ENCODE data around the gene CDK5RAP3. TPM values are rescaled to one million over a fixed set of nuclear protein-coding genes. Genes with fewer than 3 reads are reported as not detected.
A peak's percentile ranks its signal among the peaks of the same experiment; 100 is the strongest.

CDK5RAP3 gene
- total RNA-seq, 1 donor from 2014 or later = 301 TPM

- H3K27ac Mint-ChIP-seq (ENCODE audit: unreplicated experiment) = peak overlapping the region; percentile 62
- no peaks in the 10 kb centered on the region for H3K27me3 Mint-ChIP-seq (ENCODE audit: low read depth)
- H3K36me3 Mint-ChIP-seq (ENCODE audit: low read depth) = peaks cover 45% of the 10 kb centered on the region
- no peak for DNase-seq (ENCODE audit: low read depth, low spot score)
- peaks cover 62% of the 10 kb centered on the region for H3K4me1 Mint-ChIP-seq
- H3K9me3 Mint-ChIP-seq = no peaks in the 10 kb centered on the region
- no peak overlapping the region for H3K4me3 Mint-ChIP-seq
- TF ChIP-seq, protein P1, sequence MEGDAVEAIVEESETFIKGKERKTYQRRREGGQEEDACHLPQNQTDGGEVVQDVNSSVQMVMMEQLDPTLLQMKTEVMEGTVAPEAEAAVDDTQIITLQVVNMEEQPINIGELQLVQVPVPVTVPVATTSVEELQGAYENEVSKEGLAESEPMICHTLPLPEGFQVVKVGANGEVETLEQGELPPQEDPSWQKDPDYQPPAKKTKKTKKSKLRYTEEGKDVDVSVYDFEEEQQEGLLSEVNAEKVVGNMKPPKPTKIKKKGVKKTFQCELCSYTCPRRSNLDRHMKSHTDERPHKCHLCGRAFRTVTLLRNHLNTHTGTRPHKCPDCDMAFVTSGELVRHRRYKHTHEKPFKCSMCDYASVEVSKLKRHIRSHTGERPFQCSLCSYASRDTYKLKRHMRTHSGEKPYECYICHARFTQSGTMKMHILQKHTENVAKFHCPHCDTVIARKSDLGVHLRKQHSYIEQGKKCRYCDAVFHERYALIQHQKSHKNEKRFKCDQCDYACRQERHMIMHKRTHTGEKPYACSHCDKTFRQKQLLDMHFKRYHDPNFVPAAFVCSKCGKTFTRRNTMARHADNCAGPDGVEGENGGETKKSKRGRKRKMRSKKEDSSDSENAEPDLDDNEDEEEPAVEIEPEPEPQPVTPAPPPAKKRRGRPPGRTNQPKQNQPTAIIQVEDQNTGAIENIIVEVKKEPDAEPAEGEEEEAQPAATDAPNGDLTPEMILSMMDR (conservative IDR thresholded peaks at IDR 0.05) = no peak
Measured at GRCh38 chr17:47981462-47981861, 10.5 kb downstream of the CDK5RAP3 start.

DNA sequence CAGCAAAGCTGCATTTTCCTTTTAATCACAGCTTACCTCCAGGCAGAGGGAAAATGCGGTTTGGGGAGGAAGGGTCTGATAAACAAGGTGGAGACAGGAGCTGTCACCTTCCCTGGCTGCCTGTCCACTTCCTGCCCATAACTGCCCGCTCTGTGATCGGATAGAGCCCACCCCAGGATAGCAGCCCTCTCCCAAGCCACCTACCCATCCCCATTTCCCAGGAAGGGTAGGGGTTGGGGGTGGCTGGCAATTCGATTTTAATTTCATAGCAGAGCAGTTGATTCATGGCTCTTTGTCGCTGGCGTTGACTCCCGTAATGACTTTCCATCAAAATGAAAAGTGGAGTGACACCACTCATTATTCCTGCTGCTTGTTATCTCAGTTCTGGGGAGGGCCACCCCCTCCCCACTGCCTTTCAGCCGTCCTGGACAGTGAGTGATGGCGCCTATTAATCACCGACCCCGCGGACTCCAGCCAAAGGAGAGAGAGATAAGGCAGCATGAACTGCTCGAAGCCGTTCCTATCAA is 11.2 kb downstream of the CDK5RAP3 start:
- peak overlapping the region; percentile 24 for H3K4me3 Mint-ChIP-seq
- H3K4me1 Mint-ChIP-seq = peaks cover 69% of the 10 kb centered on the region
- TF ChIP-seq, protein P1 (conservative IDR thresholded peaks at IDR 0.05) = no peak
- no peaks in the 10 kb centered on the region for H3K9me3 Mint-ChIP-seq
- H3K27ac Mint-ChIP-seq (ENCODE audit: unreplicated experiment) = no peak overlapping the region
- H3K27me3 Mint-ChIP-seq (ENCODE audit: low read depth) = no peaks in the 10 kb centered on the region
- DNase-seq (ENCODE audit: low read depth, low spot score) = no peak
- peaks cover 49% of the 10 kb centered on the region for H3K36me3 Mint-ChIP-seq (ENCODE audit: low read depth)

DNA sequence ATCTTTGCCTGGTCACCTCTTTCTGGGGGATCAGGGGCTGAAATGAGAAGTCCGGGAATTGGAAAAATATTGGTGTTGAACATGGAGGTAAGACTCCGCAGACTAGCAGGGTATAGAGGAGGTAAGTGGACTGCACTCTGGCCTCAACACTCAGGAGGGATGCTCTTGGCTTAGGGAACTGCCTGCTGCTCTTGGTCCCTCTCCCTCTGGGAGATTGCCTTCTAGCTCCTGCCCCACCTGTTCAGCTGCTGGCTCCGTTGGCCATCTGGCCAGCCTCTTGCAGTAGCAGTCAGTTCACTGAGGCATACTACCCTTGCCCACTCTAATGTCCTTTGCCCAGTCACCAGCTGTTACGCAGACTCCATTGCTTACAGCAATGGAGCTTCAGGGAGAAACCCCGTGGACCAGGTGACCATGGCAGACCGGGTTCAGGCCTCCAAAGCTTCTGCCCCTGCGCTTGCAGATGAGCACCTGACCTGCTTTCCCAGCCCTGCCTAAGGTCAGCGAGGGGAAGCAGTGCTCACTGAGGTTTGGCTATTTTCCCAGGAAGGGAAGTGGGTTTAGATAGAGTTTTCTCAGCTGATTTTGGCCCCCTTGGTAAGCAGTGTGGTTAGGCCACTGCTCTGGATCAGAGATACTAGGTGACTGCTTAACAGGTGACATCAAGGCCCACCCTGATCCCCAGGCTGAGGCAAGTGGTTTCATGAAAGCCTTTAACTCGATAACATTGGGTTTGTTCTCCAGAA is 11.9 kb downstream of the CDK5RAP3 start:
- Mint-ChIP-seq H3K36me3 (ENCODE audit: low read depth) (peaks cover 49% of the 10 kb centered on the region), H3K27me3 (ENCODE audit: low read depth) (peaks cover 3% of the 10 kb centered on the region), H3K9me3 (no peaks in the 10 kb centered on the region), H3K27ac (ENCODE audit: unreplicated experiment) (peak overlapping the region; percentile 85), H3K4me1 (peaks cover 75% of the 10 kb centered on the region), H3K4me3 (peak overlapping the region; percentile 24)
- TF ChIP-seq, protein P1 (conservative IDR thresholded peaks at IDR 0.05) = no peak
- DNase-seq (ENCODE audit: low read depth, low spot score) = no peak

- peak overlapping the region; percentile 85 for H3K27ac Mint-ChIP-seq (ENCODE audit: unreplicated experiment)
- H3K4me3 Mint-ChIP-seq = peak overlapping the region; percentile 4
- H3K36me3 Mint-ChIP-seq (ENCODE audit: low read depth) = peaks cover 44% of the 10 kb centered on the region
- TF ChIP-seq, protein P1 (conservative IDR thresholded peaks at IDR 0.05) = no peak
- peaks cover 4% of the 10 kb centered on the region for H3K27me3 Mint-ChIP-seq (ENCODE audit: low read depth)
- no peaks in the 10 kb centered on the region for H3K9me3 Mint-ChIP-seq
- H3K4me1 Mint-ChIP-seq = peaks cover 77% of the 10 kb centered on the region
- DNase-seq (ENCODE audit: low read depth, low spot score) = no peak
Measured at GRCh38 chr17:47983492-47984223, 12.7 kb downstream of the CDK5RAP3 start.

- TF ChIP-seq, protein P1 (conservative IDR thresholded peaks at IDR 0.05) = no peak
- Mint-ChIP-seq H3K4me3 (peak overlapping the region; percentile 68), H3K9me3 (no peaks in the 10 kb centered on the region), H3K36me3 (ENCODE audit: low read depth) (peaks cover 29% of the 10 kb centered on the region), H3K27me3 (ENCODE audit: low read depth) (peaks cover 6% of the 10 kb centered on the region), H3K27ac (ENCODE audit: unreplicated experiment) (peak overlapping the region; percentile 76), H3K4me1 (peaks cover 85% of the 10 kb centered on the region)
- DNase-seq (ENCODE audit: low read depth, low spot score) = no peak
Measured at GRCh38 chr17:47986520-47986919, 15.6 kb downstream of the CDK5RAP3 start.

Data from neural crest cell (in vitro differentiated cells).